Activated T-helper 1 cell treated with Interleukin-2 at 50 U/mL for 16 hours (primary cell): ENCODE results near the gene NKX1-1.
"Not testable (repeated sequence)": the region's sequence is repeated elsewhere in the genome, so short reads cannot be mapped to it uniquely, and the experiment has no call there.

ENCODE experiments used
- DNase-seq: peaks from one replicate; pipeline ENCODE4 v3.0.0-alpha.2; 2020; ENCODE audit warnings: low read depth

NKX1-1 gene

DNA sequence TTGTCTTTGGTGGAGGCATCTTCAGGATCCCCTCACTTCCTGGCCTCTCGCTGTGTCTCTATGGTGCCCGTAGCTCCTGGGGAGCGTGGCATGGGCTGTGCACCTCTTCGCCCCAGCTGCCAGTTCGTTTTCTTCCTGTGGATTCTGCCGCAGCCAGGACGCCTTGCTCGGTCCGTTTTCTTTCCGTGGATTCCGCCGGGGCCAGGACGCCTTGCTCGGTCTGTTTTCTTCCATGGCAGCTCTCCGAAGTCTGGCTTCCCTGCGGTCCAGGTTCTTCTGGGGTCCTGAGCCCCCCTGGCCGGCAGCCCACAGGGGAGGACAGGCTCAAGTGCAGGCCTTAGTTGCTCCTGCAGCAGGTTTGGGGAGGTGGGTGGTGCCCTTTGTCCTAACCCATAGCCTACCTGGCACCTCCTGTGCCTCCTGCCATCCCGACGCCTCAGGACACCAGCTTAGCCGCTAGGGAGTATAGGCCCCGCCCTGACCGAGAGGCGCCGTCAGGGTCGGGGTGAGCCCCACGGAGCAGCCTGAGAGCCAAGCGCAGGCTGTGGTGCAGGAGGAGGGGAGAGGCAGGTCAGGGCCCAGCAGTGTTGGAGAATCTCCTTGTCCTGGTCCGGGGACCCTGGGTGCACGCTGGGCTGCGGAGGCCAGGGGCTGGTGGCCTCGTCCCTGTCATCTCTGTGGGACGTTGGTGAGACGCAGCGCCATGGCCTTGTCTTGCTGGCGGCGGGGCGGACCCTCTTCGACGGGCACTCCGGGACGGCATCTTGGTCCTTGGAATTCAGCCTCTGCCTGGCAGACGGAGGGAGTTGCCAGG, 32.1 kb downstream of the NKX1-1 start:
- no peak for DNase-seq

- not testable (repeated sequence) for DNase-seq
Observed at GRCh38 chr4:1372576-1372975, 33.7 kb downstream of the NKX1-1 start.

DNA sequence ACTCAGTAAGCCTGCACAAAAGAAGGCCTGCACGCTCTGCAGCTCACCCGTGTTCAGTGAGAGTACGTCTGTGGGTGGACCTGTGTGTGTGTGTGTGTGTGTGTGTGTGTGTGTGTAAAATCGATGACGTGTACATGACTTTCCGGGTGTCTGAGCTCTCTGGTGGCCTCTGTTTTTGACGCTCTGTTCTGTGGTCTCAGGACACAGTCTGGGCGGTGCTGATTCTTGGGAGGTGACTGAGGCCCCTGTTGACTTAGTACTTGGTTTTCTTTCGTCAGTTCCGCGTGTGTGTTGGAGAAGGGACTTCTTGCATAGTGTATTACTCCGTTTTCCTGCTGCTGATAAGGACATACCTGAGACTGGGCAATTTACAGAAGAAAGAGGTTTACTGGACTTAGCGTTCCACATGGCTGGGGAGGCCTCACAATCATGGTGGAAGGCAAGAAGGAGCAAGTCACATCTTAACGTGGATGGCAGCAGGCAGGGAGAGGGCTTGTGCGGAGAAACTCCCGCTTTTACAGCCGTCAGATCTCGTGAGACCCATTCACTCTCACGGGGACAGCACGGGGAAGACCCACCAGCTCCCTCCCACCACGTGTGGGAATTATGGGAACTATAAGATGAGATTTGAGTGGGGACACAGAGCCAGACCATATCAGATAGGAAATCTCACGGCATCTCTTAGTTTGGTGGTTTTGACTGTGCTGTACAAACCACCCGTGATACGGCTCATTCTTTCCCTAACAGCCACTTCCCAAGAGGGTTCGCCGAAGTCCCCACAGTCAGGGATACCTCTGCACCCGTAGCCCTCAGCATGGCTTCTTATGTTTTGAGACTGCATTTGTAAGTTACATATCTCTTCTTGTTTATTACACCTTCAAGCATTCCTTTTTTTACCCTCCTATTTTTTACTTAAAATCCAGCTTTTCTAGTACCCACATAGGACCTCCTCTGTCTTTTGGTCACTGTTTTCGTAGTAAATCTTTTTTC, 34.8 kb downstream of the NKX1-1 start:
- no peak for DNase-seq

- no peak for DNase-seq
Observed at GRCh38 chr4:1370321-1371124, 35.7 kb downstream of the NKX1-1 start.

- no peak for DNase-seq
Observed at GRCh38 chr4:1369479-1370079, 36.7 kb downstream of the NKX1-1 start.

GRCh38 chr4:1369091-1369450, 37.2 kb downstream of the NKX1-1 start:
- DNase-seq = no peak

DNA sequence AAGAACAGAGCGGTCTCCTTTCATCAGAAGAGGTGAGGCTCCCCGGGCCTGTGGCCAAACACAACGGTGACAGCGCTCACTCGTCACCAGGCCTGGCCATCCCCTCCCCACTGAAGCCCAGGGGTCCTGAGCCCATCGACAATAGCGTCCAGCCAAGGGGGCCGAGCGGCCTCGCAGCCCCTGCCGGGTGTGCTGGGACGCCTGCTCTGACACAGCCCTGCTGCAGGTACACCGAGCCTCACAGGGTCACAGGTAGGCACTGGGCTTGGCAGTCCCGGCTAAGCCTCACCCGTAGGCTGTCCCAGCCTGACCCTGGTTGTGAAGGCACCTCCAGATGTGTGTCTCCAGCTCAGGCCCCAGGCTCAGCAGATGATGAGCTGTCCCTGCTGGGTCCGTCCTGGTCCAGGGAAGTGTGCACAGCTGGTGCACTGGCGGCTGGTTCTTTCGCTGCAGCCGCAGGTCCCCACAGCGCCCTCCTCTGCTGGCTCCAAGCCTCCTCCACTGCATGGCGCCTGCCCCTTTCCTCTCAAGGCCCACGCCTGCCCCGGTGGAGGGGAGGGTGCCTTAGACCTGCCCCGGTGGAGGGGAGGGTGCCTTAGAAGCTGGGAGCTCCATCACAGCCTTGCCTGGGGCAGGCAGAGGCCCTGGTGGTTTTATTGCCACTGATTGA, 37.7 kb downstream of the NKX1-1 start:
- no peak for DNase-seq

DNA sequence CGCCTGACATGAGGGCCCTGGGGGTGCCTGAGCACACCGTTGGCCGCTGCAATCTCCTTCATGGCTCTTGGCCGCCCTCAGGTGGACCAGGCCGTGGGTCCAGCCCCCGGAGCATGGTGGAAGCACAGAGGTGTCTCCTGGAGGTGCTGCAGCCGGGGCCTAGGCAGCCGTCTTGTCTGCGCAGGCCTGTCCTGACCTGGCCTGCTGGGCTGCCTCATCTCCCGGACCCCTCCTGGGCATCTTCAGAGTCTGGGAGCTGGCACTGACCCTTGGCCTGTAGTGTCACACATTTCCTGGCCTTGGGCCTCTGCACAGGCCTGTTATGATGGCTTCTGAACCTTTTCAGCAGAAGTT, 38.3 kb downstream of the NKX1-1 start:
- no peak for DNase-seq

DNA sequence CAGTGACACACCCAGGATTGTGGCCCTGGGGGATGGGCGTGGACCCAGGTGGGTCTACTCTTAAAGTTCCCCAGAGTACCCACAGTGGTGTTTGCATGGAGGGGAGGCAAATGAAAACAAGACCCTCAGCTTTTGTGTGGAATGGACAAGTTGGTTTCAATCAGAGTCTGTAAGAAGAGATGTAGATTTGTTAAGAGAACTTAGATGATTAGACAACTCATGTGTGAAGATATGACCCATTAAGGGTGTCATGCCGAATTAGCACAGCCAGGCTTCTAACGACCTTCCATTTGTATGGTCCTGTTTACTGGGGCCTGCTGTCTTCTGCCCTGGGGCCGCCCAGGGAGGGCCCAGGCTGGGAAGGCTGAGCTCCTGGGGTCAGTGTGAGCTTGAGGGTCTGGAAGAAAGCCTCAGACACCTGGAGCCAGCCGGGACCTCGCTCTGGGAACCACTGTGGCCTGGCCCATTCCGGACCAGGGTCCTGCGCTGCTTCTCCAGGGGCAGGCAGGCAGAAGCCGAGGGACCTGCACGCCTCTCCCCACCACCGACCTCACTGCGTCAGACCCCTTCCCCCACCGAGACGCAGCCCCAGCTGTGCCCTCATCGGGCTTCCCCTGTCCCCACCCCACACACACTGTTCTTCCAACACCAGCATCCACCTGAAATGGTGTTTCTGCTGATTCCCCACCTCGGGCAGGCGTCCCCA, 38.9 kb downstream of the NKX1-1 start:
- DNase-seq = no peak

GRCh38 chr4:1366371-1367229, 39.6 kb downstream of the NKX1-1 start:
- DNase-seq = no peak

DNA sequence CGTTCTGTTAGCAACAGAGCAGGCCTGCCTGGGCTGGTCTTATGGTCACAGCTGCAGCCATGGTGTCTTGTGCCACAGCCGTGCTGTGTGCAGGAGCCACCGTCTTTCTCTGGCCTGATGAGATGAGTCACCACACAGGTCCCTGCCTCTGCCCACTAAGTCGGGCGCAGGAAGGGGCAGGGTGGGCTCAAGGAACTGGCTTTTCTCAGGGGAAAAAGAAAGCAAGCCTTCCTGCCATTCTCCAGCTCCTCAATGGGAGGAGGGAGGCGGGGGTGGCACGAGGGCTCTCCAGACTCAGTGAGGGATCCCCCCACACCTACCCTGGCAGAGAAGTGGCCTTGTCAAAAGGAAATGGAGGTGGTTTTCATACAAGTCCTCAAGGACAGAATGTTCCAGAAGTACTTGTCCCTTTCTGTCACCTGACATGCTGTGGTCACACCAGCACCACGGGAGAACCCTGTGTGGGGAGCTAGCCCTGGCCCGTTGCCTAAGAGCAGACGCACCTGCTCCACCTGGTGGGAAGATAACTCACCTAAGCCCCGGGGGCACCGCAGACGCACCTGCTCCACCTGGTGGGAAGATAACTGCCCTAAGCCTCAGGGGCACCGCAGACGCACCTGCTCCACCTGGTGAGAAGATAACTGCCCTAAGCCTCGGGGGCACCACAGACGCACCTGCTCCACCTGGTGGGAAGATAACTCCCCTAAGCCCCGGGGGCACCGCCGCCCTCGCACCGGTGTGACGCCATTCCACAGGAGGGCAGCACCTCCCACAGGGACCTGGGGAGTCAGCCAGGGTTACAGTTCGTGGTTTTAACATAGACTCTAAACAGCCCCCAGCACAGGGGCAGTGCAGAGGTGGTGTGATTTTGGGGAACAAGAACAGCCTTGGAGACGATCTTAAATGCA, 40.7 kb downstream of the NKX1-1 start:
- no peak for DNase-seq

- no peak for DNase-seq
Observed at GRCh38 chr4:1364748-1365147, 41.5 kb downstream of the NKX1-1 start.

GRCh38 chr4:1364217-1364616, 42.0 kb downstream of the NKX1-1 start:
- no peak for DNase-seq

- DNase-seq = no peak
Observed at GRCh38 chr4:1363513-1363912, 42.7 kb downstream of the NKX1-1 start.

DNA sequence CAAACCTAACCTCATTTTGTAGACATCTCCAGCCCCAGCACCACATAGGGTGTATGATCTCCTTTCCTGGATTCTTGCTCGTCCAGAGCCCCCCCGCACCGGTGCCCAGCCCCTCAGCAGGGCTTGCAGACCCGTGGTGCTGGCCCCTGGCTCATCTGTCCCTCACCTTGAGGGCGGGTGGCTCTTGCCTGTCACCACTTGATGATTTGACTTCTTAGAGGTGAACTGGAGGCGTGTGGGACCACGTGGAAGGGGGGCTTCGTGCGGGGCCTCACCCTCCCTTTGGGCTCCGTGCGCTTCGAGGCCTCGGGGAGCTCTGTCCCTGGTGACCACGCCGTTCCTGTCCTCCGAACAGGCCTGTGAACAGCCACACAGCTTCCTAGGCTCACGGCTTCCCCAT, 43.7 kb downstream of the NKX1-1 start:
- no peak for DNase-seq

DNA sequence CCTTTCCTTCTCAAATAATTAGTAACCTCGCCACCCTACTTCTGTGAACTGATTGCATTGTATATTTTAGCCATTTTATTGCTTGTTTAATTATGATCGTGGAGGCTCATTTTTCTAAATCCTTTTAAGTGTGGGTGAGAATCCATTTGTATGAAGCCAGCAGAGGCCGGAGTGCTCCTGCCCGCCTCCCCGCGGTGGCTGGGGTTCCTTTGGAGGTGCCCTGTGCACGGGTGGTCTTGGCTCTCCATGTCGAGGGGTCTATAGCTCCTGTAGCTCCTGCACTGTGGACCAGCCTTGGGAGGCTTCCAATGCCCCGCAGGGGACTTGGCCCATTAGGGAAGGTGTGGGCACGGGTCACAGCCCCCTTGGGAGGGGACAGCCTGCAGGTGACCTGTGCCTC, 44.2 kb downstream of the NKX1-1 start:
- DNase-seq = no peak

- no peak for DNase-seq
Observed at GRCh38 chr4:1361431-1361830, 44.8 kb downstream of the NKX1-1 start.

- DNase-seq = no peak
Observed at GRCh38 chr4:1360423-1361283, 45.6 kb downstream of the NKX1-1 start.
